HepG2 (cell line): ENCODE results near the gene PRSS12. TPM values are rescaled to one million over a fixed set of nuclear protein-coding genes. Genes with fewer than 3 reads are reported as not detected.

Source experiments
- ATF7-NPFF ChIP-seq: sonication (generic); formaldehyde crosslinking; IDR thresholded peaks from 2 replicates; pipeline ENCODE4 v1.8.1; 2023; ENCODE audit warnings: mild to moderate bottlenecking, low read depth, missing genetic modification reagents, moderate library complexity
- EED ChIP-seq: sonication (generic); formaldehyde crosslinking; IDR thresholded peaks from 2 replicates; pipeline ENCODE4 v1.5.0; 2020; ENCODE audit warnings: mild to moderate bottlenecking, missing genetic modification reagents
- MEF2D ChIP-seq: sonication (generic); formaldehyde crosslinking; IDR thresholded peaks from 2 replicates; pipeline ENCODE4 v1.5.1; 2020; ENCODE audit warnings: mild to moderate bottlenecking, missing genetic modification reagents
- MYNN ChIP-seq: sonication (generic); formaldehyde crosslinking; IDR thresholded peaks from 2 replicates; pipeline ENCODE4 v1.4.0; 2020; ENCODE audit warnings: mild to moderate bottlenecking, low read depth, missing genetic modification reagents
- NRL ChIP-seq: sonication (generic); formaldehyde crosslinking; IDR thresholded peaks from 2 replicates; pipeline ENCODE4 v1.5.0; 2020; ENCODE audit warnings: missing genetic modification reagents, mild to moderate bottlenecking, moderate library complexity, borderline replicate concordance
- RCOR2 ChIP-seq: IDR thresholded peaks from 2 replicates; pipeline ENCODE4 v1.6.1; 2016; ENCODE audit warnings: missing biosample characterization, missing genetic modification reagents
- RFX5 ChIP-seq: IDR thresholded peaks from 2 replicates; pipeline ENCODE4 v1.6.1; 2011; ENCODE audit warnings: low read depth, low read length, improper control_type of control experiment
- TRAFD1 ChIP-seq: sonication (generic); formaldehyde crosslinking; IDR thresholded peaks from 2 replicates; pipeline ENCODE4 v1.5.1; 2020; ENCODE audit warnings: missing genetic modification reagents, mild to moderate bottlenecking, borderline replicate concordance
- YY1 ChIP-seq: IDR thresholded peaks from 2 replicates; pipeline ENCODE4 v1.6.1; 2011; ENCODE audit warnings: low read length, low read depth, moderate library complexity, mild to moderate bottlenecking; ENCODE audit not compliant: insufficient read depth, insufficient replicate concordance
- ZNF468 ChIP-seq: sonication (generic); formaldehyde crosslinking; IDR thresholded peaks from 2 replicates; pipeline ENCODE4 v1.8.0; 2022; ENCODE audit warnings: mild to moderate bottlenecking, moderate library complexity, missing genetic modification reagents
- ZNF710 ChIP-seq: sonication (generic); formaldehyde crosslinking; IDR thresholded peaks from 2 replicates; pipeline ENCODE4 v1.5.0; 2020; ENCODE audit warnings: mild to moderate bottlenecking, missing genetic modification reagents, borderline replicate concordance
- polyA plus RNA-seq, 8 experiments: library from polyadenylated mRNA; depleted of rRNA in 3 of 8; stranded (reverse) in 7 of 8; unstranded in 1 of 8; fragments of >200 nt; fragmentation: Illumina TruSeq in 4 of 8; extraction: Trizol in 4 of 8; gene quantifications; 2 replicates each; pipeline versions ENCODE4 v1.2.1 to v1.2.3, GENCODE V29; 2011 to 2016; ENCODE audit warnings: low read depth in 4 of 8, missing spikeins in 1 of 8, mixed read lengths in 1 of 8; ENCODE audit not compliant: insufficient read depth in 1 of 8
- total RNA-seq, 5 experiments: library from RNA; depleted of rRNA; stranded (reverse); fragments of >200 nt; fragmentation: Illumina TruSeq; extraction: Trizol; gene quantifications; 2 replicates each; pipeline ENCODE4 v1.2.3, GENCODE V29; 2016; ENCODE audit warnings: low read depth in 1 of 5
- TF ChIP-seq, protein P1 (sequence below): sonication (generic); formaldehyde crosslinking; IDR thresholded peaks from 2 replicates; pipeline ENCODE4 v1.4.0; 2020; ENCODE audit warnings: mild to moderate bottlenecking, missing genetic modification reagents
- TF ChIP-seq, protein P2 (sequence below): sonication (generic); formaldehyde crosslinking; IDR thresholded peaks from 2 replicates; pipeline ENCODE4 v1.4.0; 2020; ENCODE audit warnings: missing genetic modification reagents
- TF ChIP-seq, protein P3 (sequence below): IDR thresholded peaks from 2 replicates; pipeline ENCODE4 v1.6.1; 2016; ENCODE audit warnings: mild to moderate bottlenecking, missing biosample characterization, missing genetic modification reagents

Gene PRSS12
- total and polyA plus RNA-seq, 2 of the 13 experiments (the other 11 are each of a cell fraction or from before 2014, with no cell fraction given) = 0.02 TPM; not detected in 1

DNA sequence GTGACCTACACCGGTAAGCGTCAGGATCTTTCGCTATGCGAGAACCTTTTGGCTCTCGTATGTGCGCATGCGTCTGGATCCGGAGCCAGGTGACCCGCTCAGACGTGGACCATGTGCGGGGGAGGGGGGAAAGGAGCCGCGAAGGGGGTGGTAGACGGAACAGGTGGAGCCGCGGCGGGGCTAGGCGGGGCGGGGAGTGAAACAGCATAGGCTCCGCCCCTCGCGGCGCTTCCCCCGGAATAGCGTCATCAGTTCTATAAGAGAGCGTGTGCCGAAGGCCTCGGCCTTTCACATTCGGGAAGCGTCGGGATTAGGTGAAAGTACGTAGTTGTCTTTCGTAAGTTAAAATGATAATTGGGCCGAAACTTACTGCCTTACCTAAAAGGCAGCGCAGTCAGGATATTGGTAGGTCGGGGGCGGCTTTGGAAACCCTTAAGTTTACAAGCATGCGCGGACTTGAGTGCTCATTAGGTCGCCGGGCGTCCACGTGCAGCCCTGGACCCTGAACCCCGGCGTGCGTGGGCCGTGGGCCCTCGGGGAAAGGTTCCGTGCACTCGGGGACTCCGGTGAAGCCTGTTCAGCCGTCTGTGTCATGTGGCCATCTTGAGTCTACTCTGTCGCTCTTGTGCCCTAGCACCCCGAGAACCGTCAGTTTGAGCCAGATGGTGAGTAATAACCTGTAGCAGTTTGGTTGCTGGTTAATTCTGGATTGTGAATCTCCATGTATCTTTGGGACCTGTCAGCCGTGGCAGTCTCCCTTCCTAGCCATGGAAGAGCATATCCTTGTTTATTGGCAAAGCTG lies 74.1 kb downstream of the PRSS12 start (continued):
- no peak for TF ChIP-seq RCOR2 (CRISPR knock-in tag)
- TF ChIP-seq ZNF710 (CRISPR knock-in tag) = 0 out of 2 replicates have a peak, but pooled peaks have one; percentile 35
- TF ChIP-seq MYNN (CRISPR knock-in tag) = no peak; the same call in 1 of the 2 replicates
- TF ChIP-seq ZNF468 (CRISPR knock-in tag) = no peak
- TF ChIP-seq NRL (CRISPR knock-in tag) = no peak
- peak; percentile 69; the same call in 1 of the 2 replicates for TF ChIP-seq MEF2D
- peak; percentile 39 for TF ChIP-seq YY1
- no peak for TF ChIP-seq RFX5
- TF ChIP-seq, protein P1, sequence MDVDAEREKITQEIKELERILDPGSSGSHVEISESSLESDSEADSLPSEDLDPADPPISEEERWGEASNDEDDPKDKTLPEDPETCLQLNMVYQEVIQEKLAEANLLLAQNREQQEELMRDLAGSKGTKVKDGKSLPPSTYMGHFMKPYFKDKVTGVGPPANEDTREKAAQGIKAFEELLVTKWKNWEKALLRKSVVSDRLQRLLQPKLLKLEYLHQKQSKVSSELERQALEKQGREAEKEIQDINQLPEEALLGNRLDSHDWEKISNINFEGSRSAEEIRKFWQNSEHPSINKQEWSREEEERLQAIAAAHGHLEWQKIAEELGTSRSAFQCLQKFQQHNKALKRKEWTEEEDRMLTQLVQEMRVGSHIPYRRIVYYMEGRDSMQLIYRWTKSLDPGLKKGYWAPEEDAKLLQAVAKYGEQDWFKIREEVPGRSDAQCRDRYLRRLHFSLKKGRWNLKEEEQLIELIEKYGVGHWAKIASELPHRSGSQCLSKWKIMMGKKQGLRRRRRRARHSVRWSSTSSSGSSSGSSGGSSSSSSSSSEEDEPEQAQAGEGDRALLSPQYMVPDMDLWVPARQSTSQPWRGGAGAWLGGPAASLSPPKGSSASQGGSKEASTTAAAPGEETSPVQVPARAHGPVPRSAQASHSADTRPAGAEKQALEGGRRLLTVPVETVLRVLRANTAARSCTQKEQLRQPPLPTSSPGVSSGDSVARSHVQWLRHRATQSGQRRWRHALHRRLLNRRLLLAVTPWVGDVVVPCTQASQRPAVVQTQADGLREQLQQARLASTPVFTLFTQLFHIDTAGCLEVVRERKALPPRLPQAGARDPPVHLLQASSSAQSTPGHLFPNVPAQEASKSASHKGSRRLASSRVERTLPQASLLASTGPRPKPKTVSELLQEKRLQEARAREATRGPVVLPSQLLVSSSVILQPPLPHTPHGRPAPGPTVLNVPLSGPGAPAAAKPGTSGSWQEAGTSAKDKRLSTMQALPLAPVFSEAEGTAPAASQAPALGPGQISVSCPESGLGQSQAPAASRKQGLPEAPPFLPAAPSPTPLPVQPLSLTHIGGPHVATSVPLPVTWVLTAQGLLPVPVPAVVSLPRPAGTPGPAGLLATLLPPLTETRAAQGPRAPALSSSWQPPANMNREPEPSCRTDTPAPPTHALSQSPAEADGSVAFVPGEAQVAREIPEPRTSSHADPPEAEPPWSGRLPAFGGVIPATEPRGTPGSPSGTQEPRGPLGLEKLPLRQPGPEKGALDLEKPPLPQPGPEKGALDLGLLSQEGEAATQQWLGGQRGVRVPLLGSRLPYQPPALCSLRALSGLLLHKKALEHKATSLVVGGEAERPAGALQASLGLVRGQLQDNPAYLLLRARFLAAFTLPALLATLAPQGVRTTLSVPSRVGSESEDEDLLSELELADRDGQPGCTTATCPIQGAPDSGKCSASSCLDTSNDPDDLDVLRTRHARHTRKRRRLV = peak; percentile 85
- TF ChIP-seq, protein P2, sequence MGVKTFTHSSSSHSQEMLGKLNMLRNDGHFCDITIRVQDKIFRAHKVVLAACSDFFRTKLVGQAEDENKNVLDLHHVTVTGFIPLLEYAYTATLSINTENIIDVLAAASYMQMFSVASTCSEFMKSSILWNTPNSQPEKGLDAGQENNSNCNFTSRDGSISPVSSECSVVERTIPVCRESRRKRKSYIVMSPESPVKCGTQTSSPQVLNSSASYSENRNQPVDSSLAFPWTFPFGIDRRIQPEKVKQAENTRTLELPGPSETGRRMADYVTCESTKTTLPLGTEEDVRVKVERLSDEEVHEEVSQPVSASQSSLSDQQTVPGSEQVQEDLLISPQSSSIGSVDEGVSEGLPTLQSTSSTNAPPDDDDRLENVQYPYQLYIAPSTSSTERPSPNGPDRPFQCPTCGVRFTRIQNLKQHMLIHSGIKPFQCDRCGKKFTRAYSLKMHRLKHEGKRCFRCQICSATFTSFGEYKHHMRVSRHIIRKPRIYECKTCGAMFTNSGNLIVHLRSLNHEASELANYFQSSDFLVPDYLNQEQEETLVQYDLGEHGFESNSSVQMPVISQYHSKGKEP (CRISPR knock-in tag) = peak; percentile 87
- peak; percentile 58; the same call in 1 of the 2 replicates for TF ChIP-seq EED (CRISPR knock-in tag)
- TF ChIP-seq ATF7-NPFF = peak; percentile 46; the same call in 1 of the 2 replicates
- TF ChIP-seq, protein P3, sequence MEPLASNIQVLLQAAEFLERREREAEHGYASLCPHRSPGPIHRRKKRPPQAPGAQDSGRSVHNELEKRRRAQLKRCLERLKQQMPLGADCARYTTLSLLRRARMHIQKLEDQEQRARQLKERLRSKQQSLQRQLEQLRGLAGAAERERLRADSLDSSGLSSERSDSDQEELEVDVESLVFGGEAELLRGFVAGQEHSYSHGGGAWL = peak; percentile 82; the same call in 1 of the 2 replicates
- TF ChIP-seq TRAFD1 (CRISPR knock-in tag) = no peak
